NCI-H345 treated with DMSO at 0.1 percent for 48 hours (cell line): ENCODE data around the gene OR4E2.
"Not testable (repeated sequence)": the region's sequence is repeated elsewhere in the genome, so short reads cannot be mapped to it uniquely, and the experiment has no call there.

Source experiments
- DNase-seq: peaks from one replicate; lab custom pipeline; 2025; ENCODE audit not compliant: unreplicated experiment; lab: John Stamatoyannopoulos, UW

The OR4E2 gene, protein sequence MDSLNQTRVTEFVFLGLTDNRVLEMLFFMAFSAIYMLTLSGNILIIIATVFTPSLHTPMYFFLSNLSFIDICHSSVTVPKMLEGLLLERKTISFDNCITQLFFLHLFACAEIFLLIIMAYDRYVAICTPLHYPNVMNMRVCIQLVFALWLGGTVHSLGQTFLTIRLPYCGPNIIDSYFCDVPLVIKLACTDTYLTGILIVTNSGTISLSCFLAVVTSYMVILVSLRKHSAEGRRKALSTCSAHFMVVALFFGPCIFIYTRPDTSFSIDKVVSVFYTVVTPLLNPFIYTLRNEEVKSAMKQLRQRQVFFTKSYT

GRCh38 chr14:21653331-21653885 is at the start of gene OR4E2:
Gene OR4E2 (plus strand): TSS chr14:21653835. CDS start chr14:21665083, 11,248 bp downstream.
- DNase-seq: no peak

DNA sequence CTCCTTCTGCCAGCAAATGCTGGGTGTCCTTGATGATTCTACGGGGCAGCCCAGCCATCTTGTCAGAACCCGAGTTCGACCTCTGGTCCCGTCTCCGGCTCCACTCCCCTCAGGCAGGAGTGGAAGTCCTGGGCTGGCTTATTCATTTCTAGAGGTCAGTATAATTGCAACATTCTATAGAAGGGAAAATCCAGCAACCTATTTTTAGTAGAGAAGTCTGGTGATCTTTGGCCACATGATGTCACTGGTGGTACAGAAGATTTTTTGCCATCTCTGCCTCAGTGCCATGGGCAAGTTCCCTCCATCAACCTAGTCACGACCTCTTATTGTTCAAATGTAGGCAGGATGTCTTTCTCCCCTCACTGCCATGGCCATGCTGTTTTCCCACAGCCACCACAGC is 41.3 kb upstream of the OR4E2 start:
- no peak for DNase-seq

GRCh38 chr14:21614240-21614639 is 39.4 kb upstream of the OR4E2 start:
- no peak for DNase-seq

- no peak for DNase-seq
Measured at GRCh38 chr14:21617614-21618013, 36.0 kb upstream of the OR4E2 start.

- DNase-seq: no peak
Measured at GRCh38 chr14:21626491-21627230, 27.0 kb upstream of the OR4E2 start.

- DNase-seq: not testable (repeated sequence)
Measured at GRCh38 chr14:21630503-21630902, 23.1 kb upstream of the OR4E2 start.

DNA sequence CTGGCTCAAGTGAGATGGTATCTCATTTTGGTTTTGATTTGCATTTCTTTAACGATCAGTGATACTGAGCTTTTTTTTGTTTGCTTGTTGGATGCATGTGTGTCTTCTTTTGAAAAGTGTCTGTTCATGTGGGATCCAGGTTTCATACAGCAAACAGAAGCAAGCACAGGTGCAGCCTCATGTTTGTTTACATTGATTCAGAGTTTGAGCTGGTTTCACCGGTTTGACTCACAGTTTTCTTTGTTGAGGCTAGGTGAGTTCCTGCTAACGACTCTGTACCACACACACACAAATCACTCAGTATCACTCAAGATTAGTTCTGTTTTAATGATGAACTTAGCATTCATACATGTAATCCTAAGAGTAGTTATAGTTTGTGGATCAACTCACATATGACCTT is 22.6 kb upstream of the OR4E2 start:
- peak; percentile 69 for DNase-seq

DNA sequence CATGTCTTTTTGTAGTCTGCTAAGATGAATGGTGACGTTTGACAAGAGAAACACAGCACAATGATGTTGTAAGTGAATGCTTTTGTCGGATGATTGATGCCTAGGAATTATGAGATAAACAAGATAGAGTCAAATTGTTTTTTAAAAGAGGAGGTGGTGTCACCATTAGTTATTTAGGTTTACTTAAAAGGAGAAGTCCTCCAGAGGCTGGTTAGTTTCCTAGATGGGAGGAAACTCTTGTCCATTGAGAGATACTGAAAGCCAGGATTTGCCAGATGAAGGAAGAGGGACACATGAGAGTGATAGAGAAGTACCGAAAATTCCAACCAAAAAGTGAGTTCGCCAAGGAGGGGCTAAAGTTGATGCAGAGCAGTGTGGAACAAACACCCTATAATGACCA is 18.8 kb upstream of the OR4E2 start, which contains the start of gene OR10G2:
TSS of gene OR10G2 (minus strand) at position 101 of the 400 bp plus-strand sequence. CDS start at position 3, 98 bp downstream.
- no peak for DNase-seq

GRCh38 chr14:21642683-21643082 is 11.0 kb upstream of the OR4E2 start:
- DNase-seq: no peak

GRCh38 chr14:21643407-21643806 is 10.2 kb upstream of the OR4E2 start:
- no peak for DNase-seq

- DNase-seq: no peak
Measured at GRCh38 chr14:21647380-21647779, 6.3 kb upstream of the OR4E2 start.

- no peak for DNase-seq
Measured at GRCh38 chr14:21652209-21652808, 1.3 kb upstream of the OR4E2 start.

- DNase-seq: no peak
Measured at GRCh38 chr14:21654215-21654614, 580 bp downstream of the OR4E2 start.

DNA sequence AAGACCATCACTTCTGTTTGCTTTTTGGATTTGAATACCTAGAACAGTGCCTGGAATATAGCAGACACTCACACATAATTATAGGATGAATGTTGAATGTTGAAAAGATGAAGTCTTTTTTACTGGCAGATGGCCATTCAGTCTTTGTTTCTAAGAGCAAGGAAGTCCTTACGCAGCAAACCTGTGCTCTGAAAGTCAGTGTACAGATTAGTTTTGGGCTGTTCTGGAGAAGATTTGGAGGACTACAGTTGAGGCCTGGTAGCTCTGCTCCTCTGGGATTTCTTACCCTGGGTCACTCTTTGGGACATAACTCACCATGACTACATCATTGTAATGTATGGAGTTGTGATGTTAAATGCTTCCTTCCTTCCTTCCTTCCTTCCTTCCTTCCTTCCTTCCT is 3.3 kb downstream of the OR4E2 start:
- no peak for DNase-seq

- DNase-seq: no peak
Measured at GRCh38 chr14:21668377-21668776, 14.7 kb downstream of the OR4E2 start.

DNA sequence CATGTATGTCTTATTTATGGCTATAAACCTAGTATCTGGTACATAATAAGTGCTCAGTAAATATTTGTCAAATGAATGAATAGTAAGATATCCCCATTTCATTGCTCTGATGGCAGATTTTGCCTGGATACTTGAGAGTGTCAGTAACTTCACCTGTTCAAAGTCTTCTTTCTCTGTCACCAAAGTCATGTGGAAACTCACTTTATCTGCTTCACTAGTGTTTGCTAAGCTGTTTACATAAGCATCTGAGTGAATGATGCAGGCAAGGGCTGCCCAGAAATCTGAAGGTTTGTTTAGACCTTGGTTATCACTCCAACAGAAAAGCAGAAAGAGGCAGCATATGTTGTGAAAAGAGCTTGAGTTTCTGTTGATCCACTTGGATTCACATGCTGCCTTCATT is 15.6 kb downstream of the OR4E2 start:
- peak; percentile 1 for DNase-seq

- no peak for DNase-seq
Measured at GRCh38 chr14:21671371-21671770, 17.7 kb downstream of the OR4E2 start.

DNA sequence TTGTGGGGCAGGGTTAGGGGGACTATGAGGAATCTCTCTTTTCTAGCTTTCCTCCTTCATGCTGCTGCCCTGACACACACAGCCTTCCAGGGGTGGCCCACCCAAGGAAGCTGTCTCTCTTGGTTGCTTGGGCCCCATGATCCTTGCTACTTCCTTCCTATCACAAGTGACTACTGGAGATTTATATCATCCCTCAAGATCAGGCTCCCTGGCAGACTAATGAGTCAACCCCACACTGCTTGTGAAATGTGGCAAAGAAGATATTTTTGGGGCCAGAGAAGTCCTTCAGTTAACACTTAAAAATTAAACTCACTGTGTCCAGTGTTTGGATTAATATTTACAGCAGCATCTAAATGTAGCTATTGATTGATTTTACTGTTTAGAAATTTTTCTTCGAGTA is 18.5 kb downstream of the OR4E2 start:
- no peak for DNase-seq

GRCh38 chr14:21673718-21674117 is 20.1 kb downstream of the OR4E2 start, which contains the start of gene OR4E1:
Gene OR4E1 (minus strand): TSS chr14:21673818. CDS start chr14:21670935, 2,883 bp downstream.
- DNase-seq: no peak

DNA sequence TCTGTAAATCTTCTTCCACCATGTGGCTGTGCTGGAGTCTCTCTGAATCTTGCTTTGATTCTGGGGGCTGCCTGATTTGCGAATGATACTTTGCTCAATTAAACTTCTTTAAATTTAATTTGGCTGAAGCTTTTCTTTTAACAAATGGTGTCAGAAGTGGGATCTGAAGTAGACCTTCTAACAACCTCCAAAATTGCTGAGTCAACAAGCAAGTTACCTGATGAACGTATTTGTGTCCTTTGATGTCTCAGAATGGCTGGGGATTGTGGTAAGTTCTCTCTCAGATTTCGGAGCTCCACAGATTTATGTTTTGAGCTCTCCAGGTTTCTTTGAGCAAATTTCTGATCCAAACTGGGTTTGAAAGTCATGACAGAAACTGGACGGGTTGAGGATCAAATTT is 21.9 kb downstream of the OR4E2 start:
- DNase-seq: no peak

GRCh38 chr14:21680072-21680471 is 26.4 kb downstream of the OR4E2 start:
- DNase-seq: no peak

GRCh38 chr14:21686468-21686867 is 32.8 kb downstream of the OR4E2 start:
- no peak for DNase-seq
